ENCODE data around the gene CYYR1.

Gene CYYR1

DNA sequence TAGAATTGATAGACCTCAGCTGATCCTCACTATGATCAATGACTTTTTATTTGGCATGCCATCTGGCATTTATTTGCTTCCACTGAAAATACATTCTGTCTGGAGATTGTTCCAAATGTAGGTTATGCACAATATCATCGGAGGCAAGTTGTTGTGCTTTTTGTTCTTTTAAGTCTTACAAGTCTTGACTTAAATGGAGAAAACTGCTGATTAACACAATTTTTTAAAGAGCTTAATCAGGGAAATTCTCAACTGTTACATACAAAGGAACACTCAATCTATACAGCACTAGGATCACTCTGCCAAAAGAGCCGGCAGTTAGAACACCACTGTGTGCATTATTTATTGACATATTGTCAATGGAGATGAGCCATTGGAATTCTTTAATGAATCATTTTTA lies 19.2 kb downstream of the CYYR1 start:
- no peak for DNase-seq (ENCODE audit: low read depth in 2 of 2)

DNA sequence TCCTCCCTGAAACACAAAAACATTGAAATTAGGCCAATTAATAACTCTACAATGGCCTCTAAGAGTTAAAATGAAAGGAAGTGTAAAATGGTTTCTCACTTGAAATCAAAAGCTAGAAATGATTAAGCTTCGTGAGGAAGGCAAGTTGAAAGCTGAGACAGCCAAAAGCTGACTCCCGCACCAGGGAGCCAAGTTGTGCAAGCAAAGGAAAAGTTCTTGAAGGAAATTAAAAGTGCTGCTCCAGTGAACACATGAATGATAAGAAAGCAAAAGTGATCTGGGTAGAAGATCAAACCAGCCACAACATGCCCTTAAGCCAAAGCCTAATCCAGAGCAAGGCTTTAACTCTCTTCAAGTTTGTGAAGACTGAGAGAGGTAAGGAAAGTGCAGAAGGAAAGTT lies 22.8 kb downstream of the CYYR1 start:
- DNase-seq (ENCODE audit: low read depth in 2 of 2) = no peak

DNA sequence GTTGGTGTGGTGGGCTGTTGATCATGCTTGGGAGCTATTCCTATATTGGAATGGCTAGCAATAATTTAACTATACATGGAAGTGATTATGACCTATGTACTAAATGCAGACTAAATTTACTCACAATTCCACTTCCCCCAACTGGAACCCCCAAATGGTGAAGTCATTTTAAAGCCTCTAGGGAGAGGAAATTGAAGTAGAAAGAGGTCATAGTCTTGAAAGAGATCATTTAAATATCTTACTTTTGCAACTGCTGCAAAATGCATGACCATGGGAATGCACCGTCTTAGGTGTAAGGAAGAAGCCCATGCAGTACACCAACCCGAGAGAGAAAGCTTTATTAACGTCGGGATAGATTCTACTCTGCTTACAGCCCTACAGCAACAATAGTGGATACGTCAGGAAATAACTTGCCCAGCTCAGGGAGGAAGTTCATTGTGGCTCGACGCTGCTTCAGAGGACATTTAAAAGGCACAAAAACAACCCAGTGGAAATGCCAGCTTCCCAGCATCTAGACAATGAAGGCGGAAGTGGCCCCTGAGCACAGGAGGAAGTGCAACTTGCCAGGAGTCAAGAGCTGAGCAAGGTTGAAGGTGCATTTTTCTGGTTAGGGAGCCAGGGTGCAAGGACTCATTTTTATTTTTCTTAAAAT lies 26.5 kb downstream of the CYYR1 start:
- no peak for DNase-seq (ENCODE audit: low read depth in 2 of 2)

DNA sequence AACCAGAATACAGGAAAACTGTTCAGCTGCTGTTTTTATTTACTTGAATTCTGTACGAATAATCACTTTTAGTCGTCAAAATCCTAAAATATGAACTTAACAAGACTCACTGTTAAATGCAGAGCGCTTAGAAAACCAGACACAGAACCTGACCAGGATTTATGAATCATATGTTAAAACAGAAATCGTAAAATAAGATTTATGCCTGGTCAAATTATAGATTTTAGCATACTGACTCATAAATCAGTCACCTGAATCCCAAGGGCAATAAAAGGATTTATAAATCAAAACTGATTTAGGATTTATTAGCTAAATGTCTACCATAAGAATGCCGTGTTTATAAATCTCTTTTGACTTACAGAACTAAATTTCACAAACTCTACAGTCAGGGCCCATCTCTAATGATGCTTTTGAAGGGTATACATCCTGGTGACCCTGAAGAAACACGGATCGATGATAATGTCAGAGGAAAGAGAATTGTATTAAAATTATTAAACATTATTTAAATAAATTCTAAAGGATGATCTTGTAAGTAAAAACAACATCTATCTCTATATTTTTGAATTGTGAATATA lies 28.8 kb downstream of the CYYR1 start:
- DNase-seq (ENCODE audit: low read depth in 2 of 2) = no peak

DNA sequence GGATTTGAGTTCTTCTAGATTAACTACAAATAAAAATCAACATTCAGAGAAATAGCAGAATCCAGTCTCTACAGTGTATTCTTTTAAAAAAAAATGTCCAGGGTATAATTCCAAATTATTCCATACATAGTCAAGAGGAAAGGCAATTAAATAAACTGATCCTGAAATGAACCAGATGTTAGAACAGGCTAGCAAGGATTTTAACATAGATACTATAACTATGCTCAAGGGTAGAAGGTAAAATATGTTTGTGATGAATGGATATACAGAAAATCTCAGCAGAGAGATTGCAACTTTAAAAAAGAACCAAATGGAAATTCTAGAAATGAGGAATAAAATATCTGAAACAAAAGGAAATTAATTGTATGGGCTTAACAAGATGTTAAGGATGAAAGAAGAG lies 32.4 kb downstream of the CYYR1 start:
- DNase-seq (ENCODE audit: low read depth in 2 of 2) = no peak

DNA sequence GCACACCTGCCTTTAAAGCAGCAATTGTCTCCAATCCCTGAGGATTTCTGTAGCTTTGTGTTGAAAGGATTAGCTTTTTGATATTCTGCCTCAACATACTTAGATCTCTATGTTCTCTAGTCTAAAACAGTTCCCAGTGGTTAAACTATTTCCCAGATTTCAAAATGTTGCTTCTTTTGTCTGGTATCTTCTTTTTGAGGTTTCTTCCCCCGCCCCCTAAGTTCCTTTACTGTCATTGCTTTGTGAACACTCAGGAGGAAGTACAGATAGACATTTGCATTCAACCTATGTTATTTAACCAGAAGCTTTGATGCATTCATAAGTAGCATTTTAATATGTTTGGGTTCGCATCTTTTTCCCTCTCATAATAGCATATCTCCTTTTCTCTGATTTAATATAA lies 33.5 kb downstream of the CYYR1 start:
- DNase-seq (ENCODE audit: low read depth in 2 of 2) = no peak

DNA sequence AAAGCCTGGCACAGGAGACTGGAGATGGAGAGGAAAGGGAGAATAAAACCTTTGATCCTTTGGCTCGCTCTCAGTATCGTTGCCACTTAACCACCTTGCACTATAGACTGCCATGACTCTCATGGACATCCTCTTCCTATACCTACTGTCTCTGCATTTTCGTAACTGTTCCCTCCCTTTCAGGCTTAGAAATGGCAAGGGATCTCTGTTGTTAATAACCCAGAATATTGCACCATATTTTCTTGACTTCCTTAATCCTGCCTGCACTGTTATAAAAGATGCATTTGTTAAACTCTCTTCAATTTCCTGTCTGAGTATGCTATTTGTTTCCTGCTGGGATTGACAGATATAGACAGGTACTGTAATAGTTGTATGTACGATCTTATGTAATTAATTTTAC lies 38.6 kb downstream of the CYYR1 start:
- DNase-seq (ENCODE audit: low read depth in 2 of 2) = no peak

DNA sequence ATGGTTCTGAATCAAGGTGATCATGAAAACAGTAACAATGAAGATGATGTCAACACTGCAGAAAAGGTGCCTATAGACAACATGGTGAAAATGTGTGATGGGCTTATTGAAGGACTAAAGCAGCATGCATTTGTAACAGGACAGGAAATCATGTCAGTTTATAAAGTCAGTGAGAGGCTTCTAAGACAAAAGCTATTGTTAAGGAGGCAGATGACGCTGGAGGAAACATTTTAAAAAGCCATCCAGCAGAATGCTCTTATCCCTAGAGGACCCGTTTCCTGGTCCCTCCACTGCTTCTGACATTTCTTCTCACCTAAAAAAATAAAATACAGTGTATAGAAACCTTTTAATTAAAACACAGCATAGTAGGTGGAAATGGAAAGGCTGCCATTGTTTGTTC lies 40.9 kb downstream of the CYYR1 start:
- DNase-seq (ENCODE audit: low read depth in 2 of 2) = no peak

DNA sequence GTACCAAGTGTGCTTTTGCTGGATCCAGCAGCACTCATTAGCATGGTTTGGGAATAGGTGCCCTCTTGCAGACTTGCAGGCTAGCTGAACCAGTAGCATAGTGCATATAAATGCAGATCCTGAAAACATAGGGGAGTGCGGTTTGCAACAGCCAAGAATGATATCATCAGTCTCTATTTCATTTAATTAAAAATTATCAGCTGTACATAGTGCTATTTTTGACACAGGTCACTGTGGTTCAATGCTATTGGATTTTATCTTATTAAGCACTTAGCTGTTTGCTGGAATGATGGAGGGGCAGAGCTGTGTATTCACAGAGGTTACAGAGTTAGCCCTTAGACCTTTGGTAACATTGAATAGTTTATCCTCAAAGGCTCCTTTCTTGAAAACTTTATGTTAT lies 43.6 kb downstream of the CYYR1 start:
- DNase-seq (ENCODE audit: low read depth in 2 of 2) = no peak

DNA sequence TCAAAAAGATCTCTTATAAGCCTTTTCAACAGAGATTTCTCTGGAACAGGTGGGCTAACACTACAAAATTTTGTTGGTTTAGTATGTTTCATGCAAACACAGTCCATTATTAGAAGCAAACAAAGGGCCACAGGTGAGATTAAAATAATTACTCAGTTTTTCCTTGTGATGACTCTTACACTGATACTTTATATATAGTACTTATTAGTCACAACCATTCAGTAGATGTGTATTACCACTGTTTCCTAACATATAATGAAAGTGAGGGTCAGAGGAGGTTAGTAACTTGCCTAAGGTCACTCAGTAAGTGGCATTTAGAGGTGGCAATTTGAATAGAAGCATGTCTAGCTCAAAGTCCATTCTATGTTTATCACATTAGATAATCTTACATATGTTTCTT lies 44.2 kb downstream of the CYYR1 start:
- no peak for DNase-seq (ENCODE audit: low read depth in 2 of 2)

DNA sequence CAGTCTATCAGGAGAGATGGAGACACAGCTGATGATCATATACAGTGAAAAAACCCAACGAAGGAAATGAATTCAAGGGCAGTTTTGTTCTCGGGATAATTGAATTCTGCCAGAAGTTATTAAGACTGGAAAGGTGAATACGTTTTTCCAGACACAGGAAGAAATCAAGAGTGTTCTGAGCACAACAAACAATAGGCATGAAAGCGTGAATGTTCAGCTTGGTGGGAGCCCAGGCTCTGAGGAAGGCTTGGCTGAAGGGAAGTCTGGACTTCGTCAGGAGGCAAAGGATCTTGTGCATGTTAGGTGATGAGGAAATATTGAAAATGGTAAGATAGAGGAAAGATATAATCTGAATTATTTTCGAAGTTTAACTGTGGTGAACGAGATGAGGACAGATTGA lies 50.4 kb downstream of the CYYR1 start:
- DNase-seq (ENCODE audit: low read depth in 2 of 2) = no peak

DNA sequence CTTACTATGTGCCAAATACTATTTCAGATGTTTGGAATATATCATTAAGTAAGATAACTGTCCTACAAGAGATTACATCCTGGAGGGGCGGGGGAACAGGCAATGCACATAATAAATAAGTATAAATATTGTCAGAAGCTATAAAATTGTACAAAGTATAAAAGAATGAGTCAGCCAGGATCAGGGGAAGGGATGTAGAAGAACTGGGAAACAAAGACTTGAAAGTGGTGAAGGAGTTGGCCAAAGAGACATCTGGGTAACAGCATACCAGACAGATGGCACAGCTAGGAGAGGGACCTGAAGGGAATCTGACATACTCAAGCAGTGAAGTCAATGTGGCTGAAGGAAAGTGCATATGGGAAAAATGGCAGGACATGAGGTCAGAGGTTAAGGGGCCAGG lies 53.9 kb downstream of the CYYR1 start:
- DNase-seq (ENCODE audit: low read depth in 2 of 2) = no peak

DNA sequence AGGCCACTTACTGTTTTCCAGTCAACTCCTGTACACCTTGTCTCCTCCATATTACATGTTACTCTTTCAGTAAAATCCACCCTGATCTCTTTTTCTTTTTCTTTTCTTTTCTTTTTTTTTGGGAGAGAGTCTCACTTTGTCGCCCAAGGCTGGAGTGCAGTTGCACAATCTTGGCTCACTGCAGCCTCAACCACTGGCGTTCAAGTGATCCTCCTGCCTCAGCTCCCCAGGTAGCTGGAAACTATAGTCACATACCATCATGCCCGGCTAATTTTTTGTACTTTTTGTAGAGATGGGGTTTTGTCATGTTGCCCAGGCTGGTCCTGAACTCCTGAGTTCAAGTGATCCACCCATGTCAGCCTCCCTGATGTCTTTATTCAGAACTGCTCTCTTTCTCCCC lies 57.8 kb downstream of the CYYR1 start:
- DNase-seq (ENCODE audit: low read depth in 2 of 2) = no peak

DNA sequence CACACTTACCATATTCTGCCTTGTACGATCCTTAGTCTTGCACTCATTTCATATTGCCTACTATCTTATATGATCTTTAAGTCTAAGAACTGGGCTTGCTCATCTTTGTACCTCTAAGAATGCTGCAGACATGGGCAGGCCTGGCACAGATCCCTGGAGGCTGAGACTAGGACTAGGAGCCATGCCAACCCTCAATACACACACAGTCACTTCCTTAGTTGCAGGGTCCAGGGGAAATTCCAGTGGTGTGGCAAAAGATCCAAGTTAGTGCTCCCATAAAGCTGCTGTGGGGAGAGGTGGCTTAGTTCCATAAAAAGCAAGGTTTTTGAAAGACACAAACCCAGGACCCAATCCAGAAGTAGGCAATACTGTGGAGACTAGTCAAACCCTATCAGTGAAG lies 59.9 kb downstream of the CYYR1 start:
- peak in 1 of 2 experiments; percentile 8 for DNase-seq (ENCODE audit: low read depth in 2 of 2)

DNA sequence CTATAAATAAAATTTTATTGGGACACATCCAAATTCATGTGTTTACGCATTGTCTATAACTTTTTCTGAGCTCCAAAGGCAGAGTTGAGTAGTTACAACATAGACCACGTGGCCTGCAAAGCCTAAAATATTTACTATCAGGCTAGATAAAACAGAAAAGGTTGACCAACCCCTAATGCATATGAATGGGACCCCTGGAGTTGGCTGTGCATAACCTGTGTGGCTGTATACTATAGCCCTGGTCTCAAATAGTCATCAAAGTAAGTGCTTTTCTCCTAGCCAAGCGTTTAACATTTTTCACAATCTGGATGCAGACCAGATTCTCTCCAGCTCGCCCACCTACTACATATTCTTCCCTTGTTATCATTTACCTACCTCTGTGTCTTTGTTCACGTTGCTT lies 60.4 kb downstream of the CYYR1 start:
- DNase-seq (ENCODE audit: low read depth in 2 of 2) = no peak

DNA sequence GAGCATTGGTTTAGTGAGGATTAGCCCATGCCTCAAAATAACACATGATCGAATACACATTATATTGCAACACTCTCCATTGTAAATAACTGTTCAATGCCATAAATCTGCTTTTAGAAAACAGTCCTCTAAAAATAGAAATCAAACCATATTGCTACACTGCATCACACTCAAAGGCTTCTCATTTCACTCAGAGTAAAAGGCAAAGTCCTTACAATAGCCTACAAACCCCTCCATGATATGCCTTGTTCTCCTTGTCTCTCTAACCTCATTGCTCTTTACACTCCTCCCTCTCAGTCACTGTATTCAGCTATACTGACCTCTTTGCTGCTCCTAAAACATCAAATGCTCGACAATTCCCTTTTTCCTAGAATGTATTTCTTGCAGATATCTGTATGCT lies 64.2 kb downstream of the CYYR1 start:
- no peak for DNase-seq (ENCODE audit: low read depth in 2 of 2)

DNA sequence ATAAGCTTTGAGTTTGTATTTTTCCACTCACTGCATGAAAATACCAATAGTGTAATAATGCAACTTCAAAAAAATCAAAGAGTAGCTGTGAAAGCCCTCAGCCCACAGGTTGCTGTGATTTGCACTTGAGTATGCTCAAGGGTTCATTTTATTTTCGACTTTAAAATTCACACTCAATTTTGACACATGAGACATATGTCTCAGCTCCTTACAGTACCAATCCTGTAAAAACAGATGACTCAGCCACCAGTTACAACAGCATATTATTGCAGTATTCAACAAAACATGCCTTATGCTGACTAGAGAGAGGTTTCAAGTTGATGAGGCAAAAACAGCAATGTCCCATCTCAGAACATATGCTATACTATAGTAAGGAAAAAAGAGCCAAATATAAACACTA lies 66.1 kb downstream of the CYYR1 start:
- peak; percentile 30 to 41 for DNase-seq (ENCODE audit: low read depth in 2 of 2)

DNA sequence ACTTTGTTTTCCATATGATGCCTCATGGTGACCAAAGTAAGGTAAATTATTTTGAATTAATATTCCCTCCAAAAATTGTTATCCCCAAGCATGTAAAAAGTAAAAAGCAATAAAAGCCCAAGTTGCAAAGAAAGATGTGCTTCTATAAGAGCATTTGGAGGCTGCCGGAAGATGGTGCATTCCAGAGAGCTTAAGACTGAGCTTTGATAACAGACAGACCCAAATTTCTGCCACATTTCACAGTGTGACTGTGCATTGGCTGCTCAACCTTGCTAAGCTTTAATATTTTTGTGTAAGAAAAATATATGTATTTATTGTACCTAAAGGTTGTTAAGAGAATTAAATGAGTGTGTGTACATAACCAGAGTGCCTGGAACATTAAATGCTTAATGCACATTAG lies 67.9 kb downstream of the CYYR1 start:
- no peak for DNase-seq (ENCODE audit: low read depth in 2 of 2)

DNA sequence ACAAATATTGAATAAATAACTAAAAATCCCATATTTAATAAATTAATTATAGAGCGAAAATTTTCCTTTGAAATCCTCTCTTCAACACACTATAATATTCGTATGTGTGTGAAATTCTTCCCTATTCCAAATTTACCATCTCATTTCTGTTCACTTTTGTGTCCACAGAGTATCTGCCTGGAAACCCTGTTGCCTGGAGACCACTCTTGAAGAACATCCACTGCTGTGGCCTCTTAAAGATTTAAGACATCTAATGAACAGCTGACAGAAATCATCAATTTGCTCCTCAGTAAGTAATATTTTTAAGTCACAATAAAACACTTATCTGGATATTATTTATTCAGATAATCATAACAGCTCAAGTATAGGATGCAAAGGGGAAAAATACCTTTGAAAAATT lies 69.7 kb downstream of the CYYR1 start:
- no peak for DNase-seq (ENCODE audit: low read depth in 2 of 2)

DNA sequence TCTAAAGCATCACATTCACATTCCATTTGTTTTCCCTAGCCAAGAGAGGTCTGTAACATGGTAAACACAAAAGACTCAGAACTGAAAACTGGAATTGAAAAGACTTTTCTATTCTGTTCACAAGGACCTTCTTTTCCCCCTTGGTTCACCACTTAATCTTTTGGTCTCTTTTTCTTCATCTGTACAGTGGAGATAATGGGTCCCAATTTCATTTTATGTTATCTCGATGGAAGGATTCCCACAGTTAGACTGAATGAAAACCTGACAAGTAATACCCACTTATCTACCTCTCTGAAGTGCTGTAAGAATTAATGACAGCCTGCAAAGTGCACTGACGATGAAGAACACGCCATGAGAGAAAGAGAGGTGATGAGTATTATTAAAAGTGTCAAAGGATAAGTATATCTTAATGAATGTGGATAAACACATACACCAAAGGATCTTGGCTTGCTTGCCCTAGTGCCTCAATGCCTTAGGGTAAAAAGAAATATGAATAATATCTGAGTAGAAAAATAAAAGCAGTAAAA lies 71.5 kb downstream of the CYYR1 start:
- DNase-seq (ENCODE audit: low read depth in 2 of 2) = no peak

DNA sequence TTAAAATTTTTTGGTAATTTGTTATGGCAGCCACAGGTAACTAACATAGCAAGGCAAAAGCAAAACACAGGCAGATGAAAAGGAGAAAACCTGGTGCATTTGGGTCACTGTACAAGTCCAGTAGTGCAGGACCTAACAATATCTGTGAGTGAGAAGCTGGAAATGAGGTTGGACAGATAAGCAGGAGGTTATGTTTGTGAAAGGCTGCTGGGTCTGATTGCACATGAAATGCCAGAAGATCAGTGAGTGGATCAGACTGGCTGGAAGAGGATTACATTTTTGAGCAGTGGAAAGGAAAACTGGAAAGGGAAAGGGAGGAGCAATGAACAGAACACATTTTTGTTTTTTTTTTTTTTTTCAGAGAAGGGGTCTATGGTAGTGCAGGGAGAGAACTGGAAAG lies 73.6 kb downstream of the CYYR1 start:
- DNase-seq (ENCODE audit: low read depth in 2 of 2) = no peak

DNA sequence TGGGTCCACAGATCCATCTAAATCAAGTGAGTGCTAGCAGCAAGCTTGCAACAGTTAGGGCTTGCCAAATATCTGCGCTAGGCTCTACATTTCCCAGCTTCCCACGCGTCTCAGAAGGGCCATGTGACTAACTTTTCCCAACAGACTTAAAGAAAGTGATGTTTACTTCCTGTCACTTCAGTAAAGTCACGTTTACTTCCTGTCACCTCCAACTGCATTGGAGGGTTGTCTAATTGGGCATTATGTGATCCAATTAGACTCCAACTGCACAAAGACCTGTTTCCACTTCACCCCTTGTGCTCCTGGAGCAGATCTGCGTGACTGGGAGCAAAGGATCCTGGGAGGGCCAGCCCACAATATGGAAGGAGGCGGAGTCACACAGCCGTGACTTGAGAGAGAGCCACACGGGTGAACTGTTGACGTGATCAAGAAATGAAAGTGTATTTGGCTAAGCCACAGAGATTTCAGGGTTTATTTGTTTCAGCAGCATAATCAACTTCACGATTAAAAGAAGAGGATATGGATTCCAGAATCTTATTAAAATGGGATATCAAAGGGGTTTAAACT lies 77.7 kb downstream of the CYYR1 start:
- DNase-seq (ENCODE audit: low read depth in 2 of 2) = no peak

DNA sequence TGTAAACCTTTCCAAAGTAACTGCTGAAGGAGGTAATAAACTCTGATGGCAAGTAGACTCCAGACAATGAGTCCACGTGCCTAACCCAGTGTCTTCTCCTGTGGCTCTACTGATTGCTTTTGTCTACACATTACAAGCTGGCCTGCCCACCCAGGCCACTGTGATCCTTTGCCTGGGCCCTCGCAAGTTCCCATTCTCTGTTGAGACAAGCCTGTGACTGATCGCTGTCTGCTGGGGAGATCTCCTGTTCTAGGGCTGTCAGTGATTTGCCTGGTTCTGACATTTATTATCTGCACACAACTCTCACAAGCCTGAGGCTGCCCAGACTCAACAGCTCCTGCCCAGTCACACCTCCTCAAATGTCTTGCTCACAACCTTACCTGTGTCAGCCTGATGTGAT lies 81.4 kb downstream of the CYYR1 start:
- no peak for DNase-seq (ENCODE audit: low read depth in 2 of 2)

DNA sequence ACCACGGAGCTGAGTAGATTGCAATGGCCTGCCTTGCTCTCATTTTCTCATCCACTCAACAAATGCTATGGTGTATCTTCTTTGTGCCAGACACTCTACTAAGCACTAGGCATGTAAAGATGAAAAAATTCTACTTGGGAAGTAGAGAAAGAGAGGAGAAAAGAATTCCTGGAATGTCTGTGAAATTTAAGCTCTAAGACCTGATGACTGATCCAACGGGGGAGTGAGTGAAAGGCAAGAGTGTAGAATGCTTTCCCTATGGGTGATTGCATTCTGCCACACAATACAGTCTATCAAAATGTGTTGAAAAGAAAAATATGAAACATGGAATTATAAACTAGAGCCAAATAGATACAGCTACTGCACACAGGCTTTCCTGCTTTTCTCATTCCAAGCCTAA lies 82.3 kb downstream of the CYYR1 start:
- peak; percentile 78 to 81 for DNase-seq (ENCODE audit: low read depth in 2 of 2)
